HepG2 (cell line): ENCODE data around the gene KISS1. TPM values are rescaled to one million over a fixed set of nuclear protein-coding genes. Genes with fewer than 3 reads are reported as not detected.

Experiments
- ATAC-seq: fragments of 200-7000 bp; cut with Tn5 transposase; 3 replicates; pipeline ENCODE4 v1.9.1; 2020; ENCODE audit warnings: mild to moderate bottlenecking, moderate library complexity
- BruUV-seq: library from RNA; stranded (reverse); fragments of 400-500 nt; replicated peaks from 2 replicates; lab custom pipeline; 2021; lab: Mats Ljungman, UMichigan
- CTCF ChIA-PET: fragments of 300-600 bp; formaldehyde crosslinking; extraction: SDS; loops from one replicate; lab custom pipeline; 2021; ENCODE audit warnings: low total read pairs, inconsistent platforms, low intra/inter-chr PET ratio; lab: Yijun Ruan, JAX
- POLR2A ChIA-PET: fragments of 350-600 bp; sonication (Branson Sonifier 250); formaldehyde crosslinking; loops from one replicate; lab custom pipeline; 2020; ENCODE audit warnings: antibody characterized with exemption, inconsistent platforms; lab: Yijun Ruan, JAX
- DNase-seq: peaks from one replicate; pipeline ENCODE4 v3.0.0-alpha.2; 2015; ENCODE audit warnings: low spot score
- FAIRE-seq: peaks from 3 replicates; lab custom pipeline; 2011; peaks lifted over from hg19 to GRCh38; lab: Jason Lieb, UNC
- H2AFZ ChIP-seq: one replicate; pipeline ENCODE4 v1.6.1; 2011; ENCODE audit warnings: low read length, inconsistent platforms
- H3K27ac ChIP-seq: fragments of 300-600 bp; 3 replicates; pipeline ENCODE4 v1.8.0; 2011; ENCODE audit warnings: mixed run types, mild to moderate bottlenecking, mixed read lengths, low read length, inconsistent platforms; ENCODE audit not compliant: insufficient read depth; ENCODE audit errors: extremely low read length
- H3K27me3 ChIP-seq, 2 experiments: fragments of 200-600 bp in 1 of 2; 2 replicates in 1 of 2; 3 replicates in 1 of 2; pipeline versions ENCODE4 v1.6.0 to v1.8.0; 2011; ENCODE audit warnings: low read length in 2 of 2, mild to moderate bottlenecking in 2 of 2, moderate library complexity in 2 of 2, inconsistent platforms in 1 of 2; ENCODE audit not compliant: insufficient read depth in 2 of 2, control insufficient read depth in 1 of 2
- H3K36me3 ChIP-seq, 2 experiments: fragments of 200-600 bp in 1 of 2; replicated peaks in 1 of 2; 2 replicates in 1 of 2; 3 replicates in 1 of 2; pipeline versions ENCODE4 v1.5.1 to v1.8.0; 2011; ENCODE audit warnings: low read length in 2 of 2, inconsistent platforms in 1 of 2; ENCODE audit not compliant: insufficient read depth in 2 of 2, control insufficient read depth in 1 of 2
- H3K4me1 ChIP-seq: 2 replicates; pipeline ENCODE4 v1.5.1; 2012; ENCODE audit warnings: low read length, inconsistent platforms; ENCODE audit not compliant: insufficient read depth
- H3K4me2 ChIP-seq: 2 replicates; pipeline ENCODE4 v1.6.0; 2011; ENCODE audit warnings: low read depth, low read length, inconsistent platforms
- H3K4me3 ChIP-seq, 3 experiments: fragments of 200-600 bp in 1 of 3; sonication (generic), shearing (Covaris generic) in 1 of 3; replicated peaks in 1 of 3; 2 replicates each; pipeline ENCODE4 v1.5.1; 2011 to 2016; ENCODE audit warnings: low read length in 3 of 3, inconsistent platforms in 2 of 3, low read depth in 2 of 3, mild to moderate bottlenecking in 2 of 3, control low read depth in 1 of 3, mixed read lengths in 1 of 3; ENCODE audit not compliant: insufficient read depth in 1 of 3
- H3K79me2 ChIP-seq: one replicate; pipeline ENCODE4 v1.6.1; 2011; ENCODE audit warnings: low read length, inconsistent platforms; ENCODE audit not compliant: insufficient read depth
- H3K9ac ChIP-seq: 2 replicates; pipeline ENCODE4 v1.6.0; 2011; ENCODE audit warnings: mild to moderate bottlenecking, low read depth, low read length, inconsistent platforms; ENCODE audit not compliant: insufficient read depth
- H3K9me3 ChIP-seq: 2 replicates; pipeline ENCODE4 v1.5.1; 2012; ENCODE audit warnings: mild to moderate bottlenecking, low read length
- H4K20me1 ChIP-seq: 2 replicates; pipeline ENCODE4 v1.6.0; 2011; ENCODE audit warnings: inconsistent platforms, mild to moderate bottlenecking, low read length, moderate library complexity; ENCODE audit not compliant: insufficient read depth
- ATF7 ChIP-seq, 2 experiments: fragments of 450-650 bp in 1 of 2; sonication (generic) in 1 of 2; formaldehyde crosslinking in 1 of 2; IDR thresholded peaks; 2 replicates each; pipeline versions ENCODE4 v1.4.0 to v1.6.1; 2016 to 2020; ENCODE audit warnings: antibody characterized with exemption in 1 of 2, mild to moderate bottlenecking in 1 of 2, missing genetic modification reagents in 1 of 2
- CENPBD1 ChIP-seq: sonication (generic); formaldehyde crosslinking; IDR thresholded peaks from 2 replicates; pipeline ENCODE4 v1.8.0; 2022; ENCODE audit warnings: missing genetic modification reagents, low read depth, mild to moderate bottlenecking, borderline replicate concordance
- DDIT3 ChIP-seq: sonication (generic); formaldehyde crosslinking; IDR thresholded peaks from 2 replicates; pipeline ENCODE4 v1.4.0; 2020; ENCODE audit warnings: mild to moderate bottlenecking, missing genetic modification reagents
- MAFK ChIP-seq, 2 experiments: IDR thresholded peaks in 1 of 2; conservative IDR thresholded peaks in 1 of 2; 2 replicates each; pipeline ENCODE4 v1.6.1; 2011; ENCODE audit warnings: improper control_type of control experiment in 2 of 2, low read length in 2 of 2
- MAX ChIP-seq: IDR thresholded peaks from 2 replicates; pipeline ENCODE4 v1.6.1; 2012; ENCODE audit warnings: inconsistent platforms
- NFYC ChIP-seq: IDR thresholded peaks from 2 replicates; pipeline ENCODE4 v1.6.1; 2016; ENCODE audit warnings: missing genetic modification reagents, missing compliant biosample characterization
- POLR2G ChIP-seq: fragments of 200-400 bp; formaldehyde crosslinking; IDR thresholded peaks from 2 replicates; pipeline ENCODE4 v1.6.1; 2018; ENCODE audit warnings: mild to moderate bottlenecking, low read depth, low read length, moderate library complexity
- RARA ChIP-seq: IDR thresholded peaks from 2 replicates; pipeline ENCODE4 v1.6.1; 2016; ENCODE audit warnings: missing genetic modification reagents, missing compliant biosample characterization
- RARG ChIP-seq: sonication (generic); formaldehyde crosslinking; IDR thresholded peaks from 2 replicates; pipeline ENCODE4 v1.4.0; 2020; ENCODE audit warnings: low read depth, mild to moderate bottlenecking, missing genetic modification reagents
- RXRA ChIP-seq: sonication (generic); formaldehyde crosslinking; IDR thresholded peaks from 2 replicates; pipeline ENCODE4 v1.5.1; 2020; ENCODE audit warnings: missing genetic modification reagents
- TOE1 ChIP-seq: sonication (generic); formaldehyde crosslinking; IDR thresholded peaks from 2 replicates; pipeline ENCODE4 v1.4.0; 2020; ENCODE audit warnings: mild to moderate bottlenecking, missing genetic modification reagents
- ZC3H4 ChIP-seq: sonication (generic); formaldehyde crosslinking; IDR thresholded peaks from 2 replicates; pipeline ENCODE4 v1.4.0; 2020; ENCODE audit warnings: missing genetic modification reagents, borderline replicate concordance
- ZNF329 ChIP-seq: sonication (generic); formaldehyde crosslinking; IDR thresholded peaks from 2 replicates; pipeline ENCODE4 v1.9.0; 2021; ENCODE audit warnings: low read depth, mild to moderate bottlenecking, missing genetic modification reagents
- whole genome bisulfite sequencing: methylation state at CpG from one replicate; pipeline ENCODE4 v1.1.6; 2017; ENCODE audit warnings: low lambda C conversion rate; 5-methylcytosine and 5-hydroxymethylcytosine counted together
- in situ Hi-C: cut with HindIII; loops from 2 replicates; pipeline ENCODE4 v1.10.0; 2017; ENCODE audit warnings: low pct_unique_long_range_greater_than_20kb; ENCODE audit not compliant: extremely low pct_ligation_motif_present
- intact Hi-C: fragments of 100-400 bp; cut with micrococcal nuclease; formaldehyde crosslinking; loops from one replicate; pipeline ENCODE4 v1.10.0; 2022; ENCODE audit not compliant: unreplicated experiment
- polyA plus RNA-seq, 8 experiments: library from polyadenylated mRNA; depleted of rRNA in 3 of 8; stranded (reverse) in 7 of 8; unstranded in 1 of 8; fragments of >200 nt; fragmentation: Illumina TruSeq in 4 of 8; extraction: Trizol in 4 of 8; gene quantifications; 2 replicates each; pipeline versions ENCODE4 v1.2.1 to v1.2.3, GENCODE V29; 2011 to 2016; ENCODE audit warnings: low read depth in 4 of 8, missing spikeins in 1 of 8, mixed read lengths in 1 of 8; ENCODE audit not compliant: insufficient read depth in 1 of 8
- total RNA-seq, 5 experiments: library from RNA; depleted of rRNA; stranded (reverse); fragments of >200 nt; fragmentation: Illumina TruSeq; extraction: Trizol; gene quantifications; 2 replicates each; pipeline ENCODE4 v1.2.3, GENCODE V29; 2016; ENCODE audit warnings: low read depth in 1 of 5
- TF ChIP-seq, protein P1 (sequence below): sonication (generic); formaldehyde crosslinking; IDR thresholded peaks from 2 replicates; pipeline ENCODE4 v1.4.0; 2020; ENCODE audit warnings: low read depth, mild to moderate bottlenecking, missing genetic modification reagents
- TF ChIP-seq, protein P2 (sequence below): sonication (generic); formaldehyde crosslinking; IDR thresholded peaks from 2 replicates; pipeline ENCODE4 v1.5.0; 2020; ENCODE audit warnings: missing genetic modification reagents

The KISS1 gene
- total and polyA plus RNA-seq, 2 of the 13 experiments (the other 11 are each of a cell fraction or from before 2014, with no cell fraction given): 0.24 to 0.80 TPM

DNA sequence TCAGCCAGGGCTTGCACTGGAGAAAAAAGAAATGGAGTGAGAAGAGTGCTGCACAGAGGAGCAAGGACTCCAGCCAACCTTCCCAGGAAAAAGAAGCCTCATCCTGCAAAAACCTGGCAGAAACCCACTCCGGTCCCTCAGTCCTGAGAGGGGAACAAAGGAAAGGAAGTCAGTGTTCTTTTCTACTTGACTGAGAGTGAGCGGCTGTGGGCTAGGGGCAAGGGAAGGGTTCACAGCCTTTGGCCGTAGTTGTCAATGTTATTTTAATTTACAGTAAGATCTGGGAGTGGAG lies 26.4 kb upstream of the KISS1 start:
- intact Hi-C loops (no loop called here), in situ Hi-C loops (no loop called here)
- no peak overlapping the region for H3K4me3 ChIP-seq
- H3K4me1 ChIP-seq: peaks cover 18% of the 10 kb centered on the region
- DNase-seq: no peak
- no peak overlapping the region for H3K27ac ChIP-seq
- no TSS peak for BruUV-seq
- no peaks in the 10 kb centered on the region for H3K79me2 ChIP-seq
- no peak for FAIRE-seq
- ChIA-PET POLR2A (no interaction called here), CTCF (no interaction called here)
- no peaks in the 10 kb centered on the region for H3K9me3 ChIP-seq
- H3K27me3 ChIP-seq: no peaks in the 10 kb centered on the region
- ATAC-seq: no peak
- no peak overlapping the region for H3K4me2 ChIP-seq
- no peak overlapping the region for H3K9ac ChIP-seq
- 100% methylated on average over 3 of the region's 3 CpGs for WGBS
- no peak for TF ChIP-seq NFYC (CRISPR knock-in tag)
- H2AFZ ChIP-seq: no peak overlapping the region
- no peaks in the 10 kb centered on the region for H4K20me1 ChIP-seq
- peaks cover 4 to 18% of the 10 kb centered on the region in 2 experiments; a peak in 3 of 5 replicates for H3K36me3 ChIP-seq

GRCh38 chr1:204222006-204222763 lies 25.9 kb upstream of the KISS1 start:
- Histone ChIP-seq H3K27ac (no peak overlapping the region), H3K4me3 (no peak overlapping the region), H3K27me3 (no peaks in the 10 kb centered on the region), H2AFZ (no peak overlapping the region), H3K9ac (no peak overlapping the region), H3K79me2 (no peaks in the 10 kb centered on the region), H3K4me1 (peaks cover 16% of the 10 kb centered on the region), H3K36me3 (peaks cover 3 to 16% of the 10 kb centered on the region in 2 experiments; a peak in 3 of 5 replicates), H3K4me2 (no peak overlapping the region), H4K20me1 (no peaks in the 10 kb centered on the region), H3K9me3 (no peaks in the 10 kb centered on the region)
- CTCF ChIA-PET: interaction anchor here (0.6 kb wide), 1 partner anchor 9 kb away, joined by 3 read pairs; no protein-coding TSS in a partner anchor
- BruUV-seq: no TSS peak
- in situ Hi-C loops: no loop called here
- no peak for FAIRE-seq
- DNase-seq: no peak
- POLR2A ChIA-PET: no interaction called here
- no peak for ATAC-seq
- WGBS: 98% methylated on average over 7 of the region's 8 CpGs
- intact Hi-C loops: no loop called here
- TF ChIP-seq, protein P1, sequence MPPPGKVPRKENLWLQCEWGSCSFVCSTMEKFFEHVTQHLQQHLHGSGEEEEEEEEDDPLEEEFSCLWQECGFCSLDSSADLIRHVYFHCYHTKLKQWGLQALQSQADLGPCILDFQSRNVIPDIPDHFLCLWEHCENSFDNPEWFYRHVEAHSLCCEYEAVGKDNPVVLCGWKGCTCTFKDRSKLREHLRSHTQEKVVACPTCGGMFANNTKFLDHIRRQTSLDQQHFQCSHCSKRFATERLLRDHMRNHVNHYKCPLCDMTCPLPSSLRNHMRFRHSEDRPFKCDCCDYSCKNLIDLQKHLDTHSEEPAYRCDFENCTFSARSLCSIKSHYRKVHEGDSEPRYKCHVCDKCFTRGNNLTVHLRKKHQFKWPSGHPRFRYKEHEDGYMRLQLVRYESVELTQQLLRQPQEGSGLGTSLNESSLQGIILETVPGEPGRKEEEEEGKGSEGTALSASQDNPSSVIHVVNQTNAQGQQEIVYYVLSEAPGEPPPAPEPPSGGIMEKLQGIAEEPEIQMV (CRISPR knock-in tag): no peak
- TF ChIP-seq MAX (no peak), DDIT3 (CRISPR knock-in tag) (no peak), ATF7 (IDR thresholded peaks at IDR 0.05) (no peak), ATF7 (CRISPR knock-in tag; IDR thresholded peaks at IDR 0.05) (no peak), POLR2G (no peak), CENPBD1 (CRISPR knock-in tag) (no peak), ZC3H4 (CRISPR knock-in tag) (no peak), MAFK (conservative IDR thresholded peaks at IDR 0.05 in 1 of 2, IDR thresholded peaks at IDR 0.05 in 1 of 2; ENCODE audit: low read length in 2 of 2) (no peak), TOE1 (CRISPR knock-in tag) (no peak), RARG (CRISPR knock-in tag) (no peak), RARA (no peak), ZNF329 (CRISPR knock-in tag) (no peak), RXRA (CRISPR knock-in tag) (no peak)
- TF ChIP-seq, protein P2, sequence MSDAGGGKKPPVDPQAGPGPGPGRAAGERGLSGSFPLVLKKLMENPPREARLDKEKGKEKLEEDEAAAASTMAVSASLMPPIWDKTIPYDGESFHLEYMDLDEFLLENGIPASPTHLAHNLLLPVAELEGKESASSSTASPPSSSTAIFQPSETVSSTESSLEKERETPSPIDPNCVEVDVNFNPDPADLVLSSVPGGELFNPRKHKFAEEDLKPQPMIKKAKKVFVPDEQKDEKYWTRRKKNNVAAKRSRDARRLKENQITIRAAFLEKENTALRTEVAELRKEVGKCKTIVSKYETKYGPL (CRISPR knock-in tag): no peak
